Fibroblast of skin of back (primary cell): Measurements from ENCODE around the gene SMIM1.
"Not testable (repeated sequence)": the region's sequence is repeated elsewhere in the genome, so short reads cannot be mapped to it uniquely, and the experiment has no call there.

Experiments
- DNase-seq: peaks from one replicate; pipeline ENCODE4 v3.0.0-alpha.2; 2013

Gene SMIM1

GRCh38 chr1:3796215-3797061 lies 23.9 kb downstream of the SMIM1 start, which contains the start of gene LRRC47:
Gene LRRC47, minus strand, starts transcription at chr1:3796498. Its CDS starts 22 bp downstream, at chr1:3796476.
- DNase-seq = peak; percentile 91

GRCh38 chr1:3799976-3800685 lies 27.6 kb downstream of the SMIM1 start:
- DNase-seq = no peak

- DNase-seq = not testable (repeated sequence)
These were observed 28.2 kb downstream of the SMIM1 start for GRCh38 chr1:3800795-3801194.

- no peak for DNase-seq
These were observed 31.5 kb downstream of the SMIM1 start for GRCh38 chr1:3803905-3804626.

DNA sequence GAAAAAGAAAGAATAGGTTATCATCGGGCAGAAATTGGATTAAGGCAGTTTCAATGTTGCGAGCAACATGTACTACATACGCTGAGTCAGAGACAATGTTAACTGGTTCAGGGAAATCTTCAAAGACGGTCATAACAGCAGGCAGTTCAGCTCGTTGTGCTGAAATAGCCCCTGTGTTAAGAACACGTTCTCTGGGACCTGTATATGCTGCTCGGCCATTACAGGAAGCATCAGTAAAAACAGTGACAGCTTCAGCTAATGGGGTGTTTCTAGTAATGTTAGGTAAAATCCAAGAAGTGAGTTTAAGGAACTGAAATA lies 32.0 kb downstream of the SMIM1 start:
- not testable (repeated sequence) for DNase-seq

DNA sequence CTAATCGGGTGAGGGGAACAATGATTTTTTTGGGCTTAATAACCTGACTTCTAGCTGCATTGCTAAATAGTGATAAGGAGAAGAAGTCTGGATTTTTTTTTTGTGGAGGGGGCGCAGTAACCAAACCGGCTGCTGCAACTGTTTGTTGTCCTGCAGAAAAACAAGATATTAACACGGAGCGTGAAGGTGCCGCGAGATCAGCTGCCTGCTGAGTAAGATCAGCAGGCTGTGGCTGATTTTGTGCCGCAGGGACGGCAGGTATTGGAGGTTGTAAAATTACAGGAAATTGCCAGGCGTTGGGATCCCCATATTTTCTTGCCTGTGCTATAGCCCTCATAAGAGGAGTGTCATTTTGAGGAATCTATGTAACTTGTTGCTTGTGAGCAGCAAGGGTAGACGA lies 32.5 kb downstream of the SMIM1 start:
- no peak for DNase-seq

- DNase-seq = no peak
These were observed 35.2 kb downstream of the SMIM1 start for GRCh38 chr1:3807769-3808168.

- DNase-seq = no peak
These were observed 37.1 kb downstream of the SMIM1 start for GRCh38 chr1:3809680-3810079.

DNA sequence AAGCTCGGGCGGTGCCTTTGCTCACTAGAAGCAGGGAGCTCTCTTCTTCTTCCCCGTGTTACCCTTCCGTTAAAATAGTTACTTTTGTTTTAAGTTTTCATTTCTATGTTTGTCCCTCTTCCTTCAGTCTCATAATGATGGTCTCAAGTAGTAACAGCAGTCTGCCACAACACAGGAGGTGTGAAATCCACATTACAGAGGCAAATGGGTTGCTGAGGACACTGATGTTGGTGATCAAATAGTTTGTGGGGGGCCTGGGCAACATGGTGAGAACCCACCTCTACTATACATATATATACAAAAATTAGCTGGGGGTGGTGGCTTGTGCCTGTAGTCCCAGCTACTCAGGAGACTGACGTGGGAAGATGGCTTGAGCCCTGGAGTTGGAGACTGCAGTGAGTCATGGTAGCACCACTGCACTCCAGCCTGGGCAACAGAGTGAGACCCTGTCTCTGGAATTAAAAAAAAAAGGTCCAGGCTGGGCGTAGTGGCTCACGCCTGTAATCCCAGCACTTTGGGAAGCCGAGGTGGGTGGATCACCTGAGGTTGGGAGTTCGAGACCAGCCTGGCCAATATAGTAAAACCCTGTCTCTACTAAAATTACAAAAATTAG lies 37.7 kb downstream of the SMIM1 start:
- DNase-seq = not testable (repeated sequence)

- DNase-seq = no peak
These were observed 39.0 kb downstream of the SMIM1 start for GRCh38 chr1:3811595-3811911.

DNA sequence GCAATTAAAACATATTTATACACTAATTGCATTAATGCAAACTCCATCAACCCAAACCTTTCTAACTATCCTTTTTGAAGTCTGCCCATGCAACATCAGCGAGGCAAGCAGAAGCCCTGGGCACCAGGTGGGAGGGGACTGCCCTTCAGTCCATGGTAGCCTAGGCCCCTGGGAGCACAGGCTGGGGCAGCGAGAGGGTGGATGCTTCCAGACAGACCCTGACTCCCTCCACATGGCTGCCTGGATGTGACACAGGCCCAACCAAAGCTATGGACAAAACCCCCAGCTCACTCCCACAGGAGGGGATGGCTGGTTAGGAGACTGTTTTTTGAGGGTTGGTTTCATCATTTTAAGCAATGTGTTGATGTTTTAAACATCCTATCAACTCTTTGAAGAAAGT lies 41.5 kb downstream of the SMIM1 start:
- DNase-seq = no peak

DNA sequence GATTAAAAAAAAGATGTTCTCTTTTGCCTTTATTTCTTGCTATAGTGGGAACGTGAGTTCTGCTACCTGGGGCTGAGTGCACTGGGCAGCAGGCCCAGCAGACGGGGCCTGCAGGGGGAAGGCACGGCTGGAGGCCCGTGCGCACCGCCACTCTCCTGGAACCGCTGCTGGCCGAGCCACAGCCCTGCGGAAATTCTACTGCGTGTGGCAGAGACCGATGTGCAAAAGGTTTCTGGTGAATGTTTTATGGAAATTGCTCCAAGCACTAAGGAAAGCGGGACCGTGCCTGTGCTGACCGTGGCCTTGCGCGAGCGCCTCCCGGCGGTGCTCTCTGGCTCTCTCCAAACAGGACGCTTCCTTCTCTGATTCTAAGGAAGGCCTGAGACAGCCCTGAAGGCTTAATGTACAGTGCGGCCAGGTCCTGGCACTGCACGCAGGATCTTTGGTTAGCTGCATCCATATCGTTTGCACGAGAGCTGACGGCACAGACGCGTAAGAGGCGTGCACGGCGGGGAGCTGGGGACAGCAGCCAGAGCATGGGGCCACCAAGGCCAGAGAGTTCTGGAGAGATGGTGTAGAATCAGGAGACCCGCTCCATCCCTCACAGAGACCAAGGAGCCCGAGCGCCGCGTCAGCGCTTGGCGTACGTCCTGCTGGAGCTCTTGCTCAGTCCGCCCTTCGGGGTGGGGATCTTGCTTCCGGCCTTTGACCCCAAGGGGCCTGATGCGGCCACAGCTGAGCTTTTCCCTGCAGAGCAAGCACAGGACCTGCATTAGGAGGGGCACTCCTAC lies 42.4 kb downstream of the SMIM1 start:
- no peak for DNase-seq

- DNase-seq = no peak
These were observed 44.0 kb downstream of the SMIM1 start for GRCh38 chr1:3816331-3817137.

DNA sequence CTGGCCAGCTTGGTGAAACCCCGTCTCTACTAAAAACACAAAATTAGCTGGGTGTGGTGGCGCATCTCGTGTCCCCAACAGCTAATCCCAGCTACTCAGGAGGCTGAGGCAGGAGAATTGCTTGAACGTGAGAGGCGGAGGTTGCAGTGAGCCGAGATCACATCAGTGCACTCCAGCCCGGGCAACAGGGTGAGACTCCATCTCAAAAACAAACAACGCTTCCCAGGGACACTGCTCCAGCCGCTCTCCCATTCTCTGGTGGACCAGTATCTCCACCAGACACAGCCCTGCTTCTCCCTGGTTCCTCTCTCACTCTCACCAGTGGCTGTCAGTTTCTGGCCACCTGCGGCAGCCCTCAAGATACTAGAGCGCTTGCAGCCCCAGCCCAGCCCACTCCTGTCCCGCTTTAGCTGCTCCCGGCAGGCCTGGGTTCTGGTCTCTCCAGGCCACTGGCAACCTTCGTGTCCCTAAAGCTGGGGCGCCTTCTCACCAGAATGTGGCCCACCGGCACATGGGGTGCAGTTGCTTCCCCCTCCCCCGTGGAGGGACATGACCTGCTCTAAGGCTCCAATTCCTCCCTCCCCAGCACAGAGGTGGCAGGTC lies 44.7 kb downstream of the SMIM1 start:
- no peak for DNase-seq

- no peak for DNase-seq
These were observed 45.5 kb downstream of the SMIM1 start for GRCh38 chr1:3817821-3818597.

DNA sequence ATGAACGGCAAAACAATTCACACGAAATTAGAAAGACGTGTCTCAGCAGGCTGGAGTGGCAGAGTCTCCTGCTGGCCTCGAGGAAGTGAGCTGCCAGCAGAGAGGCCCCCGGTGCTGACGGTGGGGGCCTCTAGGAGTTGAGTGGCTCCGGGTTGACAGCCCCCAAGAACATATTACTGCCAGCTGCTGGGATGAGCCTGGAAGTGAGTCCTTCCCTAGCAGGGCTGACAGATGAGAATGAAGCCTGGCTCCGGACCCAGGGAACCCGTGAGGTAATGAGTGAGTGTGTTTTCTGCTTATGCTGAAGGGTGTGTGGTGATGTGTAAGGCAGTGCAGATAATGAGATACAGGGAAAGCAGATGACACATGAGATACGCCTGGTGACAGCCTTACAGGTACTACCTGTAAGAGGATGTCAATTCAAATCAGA lies 47.2 kb downstream of the SMIM1 start:
- peak; percentile 9 for DNase-seq

DNA sequence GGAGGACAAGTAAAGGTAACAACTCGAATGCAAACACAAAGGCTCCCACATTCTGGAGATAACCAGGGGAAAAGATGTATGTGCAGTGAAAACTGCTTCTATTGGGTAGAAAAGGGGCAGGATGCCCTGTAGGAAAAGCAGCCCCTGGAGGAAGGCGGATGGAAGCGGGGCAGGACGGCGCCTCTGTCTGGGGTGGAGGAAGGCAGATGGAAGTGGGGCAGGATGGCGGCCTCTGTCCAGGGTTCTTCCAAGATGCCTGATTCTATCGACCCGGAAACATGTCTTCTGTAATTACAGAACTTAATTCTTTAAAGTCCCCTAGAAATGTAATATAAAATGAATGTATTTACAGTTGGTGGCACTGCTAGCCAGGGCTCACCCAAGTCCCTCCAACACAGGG lies 47.8 kb downstream of the SMIM1 start:
- DNase-seq = no peak

DNA sequence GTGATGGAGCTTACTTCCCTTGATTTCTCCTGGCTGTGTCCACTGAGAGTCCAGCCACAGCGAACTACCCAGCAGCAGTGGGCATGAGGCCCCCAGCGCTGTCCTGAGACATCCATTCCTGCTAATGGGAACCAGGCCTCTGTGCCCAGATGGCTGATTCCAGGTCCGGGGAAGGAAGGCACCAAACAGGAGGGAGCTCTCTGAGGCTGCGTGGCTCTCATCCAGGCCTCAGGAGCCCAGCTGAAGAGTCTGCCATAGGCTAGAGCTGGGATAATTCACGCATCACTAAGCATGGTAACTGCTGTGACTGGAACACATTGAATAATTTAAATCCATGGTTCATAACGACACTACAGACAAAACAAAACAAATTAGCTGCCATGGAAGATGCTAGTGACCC lies 48.5 kb downstream of the SMIM1 start:
- DNase-seq = no peak

DNA sequence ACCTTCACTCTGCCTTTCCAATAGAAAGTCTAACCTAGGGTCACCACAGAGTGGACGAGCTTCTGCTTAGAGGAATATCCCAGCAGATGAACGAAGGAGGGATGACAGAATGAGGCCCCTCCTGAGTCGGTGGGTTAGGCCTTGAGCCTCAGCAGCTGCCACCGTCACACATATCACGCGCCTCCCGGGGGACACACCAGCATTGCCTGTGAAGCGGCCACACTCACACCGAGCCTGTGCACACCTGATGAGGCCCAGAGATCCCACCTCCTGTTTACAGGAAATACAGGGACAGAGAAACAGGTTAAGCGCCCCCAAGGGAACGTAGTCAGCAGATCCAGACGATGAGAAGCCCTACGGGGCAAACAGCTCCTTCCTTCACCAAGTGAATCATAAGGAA lies 48.9 kb downstream of the SMIM1 start:
- DNase-seq = no peak

- no peak for DNase-seq
These were observed 49.4 kb downstream of the SMIM1 start for GRCh38 chr1:3821908-3822307.
